Stimulated activated CD4-positive, alpha-beta T cell treated with anti-CD3 and anti-CD28 coated beads, Interleukin-1b, Interleukin-23, amount 100 ng/mL, for 48 hours (primary cell): Measurements from ENCODE around the gene ARL3.

ENCODE experiments used
- DNase-seq: peaks from one replicate; pipeline ENCODE4 v3.0.0-alpha.2; 2020

The ARL3 gene

DNA sequence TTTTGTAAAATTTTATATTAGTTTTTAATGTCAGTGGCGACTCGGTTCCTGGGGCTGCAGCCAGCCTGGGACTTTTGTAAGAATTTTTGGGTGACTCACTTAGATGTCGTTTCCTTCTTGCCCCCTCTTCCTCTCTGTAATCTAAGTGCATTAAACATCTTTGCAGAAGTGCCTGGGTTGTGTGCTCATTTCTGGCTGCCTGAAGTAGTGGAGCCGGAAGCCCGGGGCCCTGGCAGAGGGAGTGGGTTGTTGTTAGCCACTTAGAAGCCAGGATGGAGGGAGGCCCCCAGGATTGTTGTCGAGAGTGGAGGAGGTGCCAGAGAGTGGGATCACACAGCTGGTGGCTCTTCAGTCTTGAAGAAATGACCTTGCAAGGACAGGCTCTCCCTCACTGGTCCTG lies 80.9 kb downstream of the ARL3 start:
- peak; percentile 56 for DNase-seq

DNA sequence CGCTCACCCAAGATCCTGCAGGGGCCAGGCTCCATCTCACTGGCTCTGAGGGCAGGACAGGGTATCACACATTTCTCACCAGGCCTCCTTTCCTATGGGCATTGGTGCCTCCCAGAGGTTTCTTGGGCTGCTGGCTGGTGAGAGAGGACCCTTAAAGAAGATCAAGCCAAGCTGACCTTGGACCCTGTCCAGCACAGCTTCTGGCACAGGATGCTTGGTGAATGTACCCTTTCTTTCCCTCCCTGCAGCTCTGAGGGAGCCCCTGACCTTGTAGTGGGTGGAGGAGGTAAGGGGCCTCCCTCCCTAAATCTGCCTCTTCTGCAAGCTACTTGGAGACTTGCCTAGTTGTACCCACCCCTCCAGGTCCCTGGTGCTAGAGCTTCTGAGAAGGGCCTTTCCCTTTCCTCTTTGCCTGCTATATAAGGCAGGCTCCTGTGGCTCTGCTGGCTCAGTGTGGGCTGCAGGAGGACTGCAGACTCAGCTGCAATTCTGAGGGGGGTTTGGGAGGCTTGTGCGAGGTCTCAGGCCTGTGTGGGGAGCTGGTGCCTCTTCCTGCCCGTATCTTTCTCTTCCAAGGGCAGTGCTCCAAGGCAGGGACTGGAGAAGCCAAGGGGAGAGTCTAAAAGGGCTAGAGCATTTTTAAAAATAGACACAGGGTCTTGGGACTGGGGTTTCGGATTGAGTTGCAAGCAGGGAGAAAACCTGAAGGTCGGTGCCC lies 81.6 kb downstream of the ARL3 start:
- no peak for DNase-seq

DNA sequence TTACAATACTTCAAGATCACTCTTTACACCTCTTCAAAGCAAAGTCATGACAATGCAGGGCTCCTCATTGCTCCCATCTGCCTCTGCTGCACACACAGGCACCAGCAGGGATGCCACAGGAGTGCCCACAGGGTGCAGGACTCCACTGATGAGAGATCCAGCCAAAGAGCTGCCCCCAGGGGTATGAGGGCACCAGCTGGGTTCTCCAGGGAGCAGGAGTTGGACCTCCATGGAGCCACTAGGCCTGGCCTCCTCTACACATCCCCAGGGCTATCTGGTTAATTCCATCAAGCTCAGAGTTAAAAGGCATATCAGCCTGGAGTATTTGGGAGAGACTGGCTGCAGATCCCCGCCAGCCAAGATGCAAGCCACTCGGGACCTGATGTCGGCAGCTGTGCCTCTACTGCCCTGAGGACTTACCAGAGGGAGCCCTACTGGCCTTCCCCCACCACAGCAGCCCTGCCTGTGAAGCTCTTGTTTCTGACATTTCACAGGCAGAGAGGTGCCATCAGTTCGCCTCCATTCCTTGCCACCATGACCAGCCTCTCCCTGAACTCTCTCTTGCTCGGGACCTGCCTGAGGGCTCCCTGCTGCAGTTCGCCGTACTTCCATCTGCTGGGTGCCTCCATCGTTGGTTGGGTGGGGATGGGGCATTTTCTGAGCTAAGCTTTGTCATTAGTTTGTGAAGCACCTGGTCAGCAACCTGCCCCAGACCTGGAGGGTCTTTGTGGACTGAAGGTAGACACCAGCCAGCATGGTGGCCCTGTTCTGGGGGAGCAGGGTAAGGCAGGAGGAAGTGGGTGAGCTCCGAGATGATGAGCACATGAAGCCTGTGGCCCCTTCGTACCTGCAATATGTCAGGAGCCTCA lies 82.4 kb downstream of the ARL3 start:
- DNase-seq = no peak

DNA sequence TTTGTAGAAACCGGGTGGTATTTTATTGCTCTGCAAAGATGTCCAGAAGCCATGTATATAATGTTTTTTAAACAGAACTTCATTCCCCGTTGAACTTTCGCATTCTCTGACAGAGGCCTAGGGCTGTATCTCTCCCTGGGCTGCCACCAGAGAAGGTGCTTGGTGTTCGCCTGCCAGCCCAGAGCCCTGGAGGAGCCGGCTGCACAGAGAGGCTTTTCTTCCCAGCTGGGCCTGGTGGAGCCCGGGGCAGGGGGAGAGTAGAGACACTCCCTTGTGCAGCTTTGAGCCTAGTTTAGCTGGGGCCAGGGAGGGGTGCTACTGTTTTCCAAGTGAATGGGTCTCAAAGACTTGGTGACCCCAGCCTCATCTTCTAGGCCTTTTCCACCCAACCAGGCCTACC lies 83.5 kb downstream of the ARL3 start:
- DNase-seq = no peak

DNA sequence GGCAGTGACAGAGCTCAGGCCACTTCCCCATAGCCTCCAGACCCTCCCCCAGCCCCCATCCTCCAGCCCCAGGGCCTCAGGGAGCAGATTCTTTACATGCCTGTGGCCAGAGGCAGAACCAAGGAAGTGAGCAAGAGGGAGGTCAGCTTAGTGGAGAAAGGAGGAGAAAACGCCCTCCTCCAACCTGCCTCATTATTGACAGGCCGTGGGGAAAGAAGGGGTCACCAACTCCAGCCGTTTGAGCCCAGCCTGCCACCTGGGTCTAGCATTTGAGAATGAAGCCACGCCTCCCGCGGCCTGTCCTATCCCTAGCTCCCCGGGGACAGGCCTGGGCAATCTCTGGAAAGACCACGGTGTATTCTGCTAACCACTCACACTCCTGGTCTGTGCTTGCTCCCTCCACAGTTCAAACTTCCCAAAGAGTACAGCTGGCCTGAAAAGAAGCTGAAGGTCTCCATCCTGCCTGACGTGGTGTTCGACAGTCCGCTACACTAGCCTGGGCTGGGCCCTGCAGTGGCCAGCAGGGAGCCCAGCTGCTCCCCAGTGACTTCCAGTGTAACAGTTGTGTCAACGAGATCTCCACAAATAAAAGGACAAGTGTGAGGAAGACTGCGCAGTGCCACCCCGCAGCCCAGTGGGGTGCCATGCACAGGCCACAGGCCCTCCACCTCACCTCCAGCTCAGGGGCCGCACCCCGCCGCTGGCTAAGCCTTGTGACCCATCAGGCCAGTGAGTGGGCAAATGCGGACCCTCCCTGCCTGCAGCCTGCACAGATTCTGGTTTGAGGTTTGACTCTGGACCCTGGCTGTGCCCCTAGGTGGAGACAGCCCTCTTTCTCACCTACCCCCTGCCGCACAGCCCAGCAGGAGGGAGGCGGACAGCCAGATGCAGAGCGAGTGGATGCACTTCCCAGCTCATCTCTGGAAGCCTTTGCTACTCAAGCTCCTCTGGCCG lies 84.3 kb downstream of the ARL3 start:
- no peak for DNase-seq

DNA sequence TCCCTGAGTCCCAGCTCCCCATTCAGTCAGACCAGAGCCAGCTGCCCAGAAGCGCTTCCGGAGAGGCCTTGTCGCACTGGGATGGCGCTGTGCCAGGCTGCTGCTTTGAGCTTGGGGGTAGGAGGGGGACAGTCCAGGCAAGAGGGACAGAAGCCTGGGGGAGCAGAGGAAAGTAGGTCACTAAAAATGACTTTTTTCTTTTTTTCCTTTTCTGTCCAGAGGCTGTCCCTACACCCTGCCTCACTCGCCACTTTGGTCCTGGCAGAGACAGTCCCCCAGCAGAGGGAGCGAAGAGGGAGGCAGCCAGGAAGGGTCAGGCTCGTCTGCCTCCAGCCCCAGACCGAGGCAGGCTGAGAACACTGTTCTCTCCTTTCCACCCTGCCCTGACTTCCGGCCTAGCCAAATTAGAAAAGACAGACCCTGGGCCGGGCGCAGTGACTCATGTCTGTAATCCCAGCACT lies 85.7 kb downstream of the ARL3 start:
- DNase-seq = no peak

DNA sequence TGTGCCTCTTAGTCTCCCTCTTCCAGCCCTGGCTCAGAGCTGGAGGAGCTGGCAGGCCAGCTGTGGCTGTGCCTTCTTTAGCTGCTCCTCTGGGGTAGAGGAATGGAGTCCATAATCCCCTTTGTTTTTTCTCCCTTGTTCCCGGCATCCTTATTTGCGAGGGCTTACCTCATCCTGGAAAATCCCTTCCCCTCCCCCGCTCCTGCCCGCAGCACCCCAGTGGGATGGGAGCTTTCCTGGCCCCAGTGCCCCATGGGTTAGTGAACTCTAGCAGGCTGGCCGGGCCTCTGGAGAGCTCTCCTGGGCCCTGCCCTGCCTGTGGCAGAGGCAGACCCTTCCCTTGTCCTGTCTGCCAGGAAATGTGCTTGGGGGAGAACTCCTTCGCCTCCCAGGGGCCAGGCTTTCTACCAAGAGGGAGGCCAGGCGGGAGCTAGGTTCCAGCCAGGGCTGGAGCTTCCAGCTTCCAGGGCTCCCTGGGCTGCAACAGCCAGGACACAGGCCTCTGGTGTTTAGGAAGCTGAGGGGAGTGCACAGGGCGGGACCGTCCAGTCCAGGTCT lies 86.4 kb downstream of the ARL3 start:
- DNase-seq = no peak

DNA sequence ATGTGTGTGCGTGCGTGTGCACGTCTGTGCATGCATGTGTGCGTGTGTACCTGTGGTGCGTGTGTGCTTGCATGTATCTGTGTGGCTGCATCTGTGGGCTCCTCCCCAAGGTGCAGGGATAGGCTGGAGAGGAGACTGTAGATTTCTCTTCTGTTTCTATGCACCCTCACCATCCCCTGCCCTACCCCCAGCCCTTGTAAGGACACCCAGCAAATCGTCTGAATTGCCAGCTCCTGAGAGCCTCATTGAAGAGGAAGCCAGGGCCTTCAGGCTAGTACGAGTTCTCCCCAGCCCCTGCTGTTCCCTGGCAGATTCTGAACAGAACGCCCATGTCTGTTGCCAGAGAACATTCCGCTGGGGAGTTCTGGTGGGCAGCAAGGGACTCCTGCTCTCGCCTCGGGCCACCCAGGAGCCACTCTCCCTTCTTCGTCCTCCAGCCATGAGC lies 86.9 kb downstream of the ARL3 start:
- DNase-seq = no peak

DNA sequence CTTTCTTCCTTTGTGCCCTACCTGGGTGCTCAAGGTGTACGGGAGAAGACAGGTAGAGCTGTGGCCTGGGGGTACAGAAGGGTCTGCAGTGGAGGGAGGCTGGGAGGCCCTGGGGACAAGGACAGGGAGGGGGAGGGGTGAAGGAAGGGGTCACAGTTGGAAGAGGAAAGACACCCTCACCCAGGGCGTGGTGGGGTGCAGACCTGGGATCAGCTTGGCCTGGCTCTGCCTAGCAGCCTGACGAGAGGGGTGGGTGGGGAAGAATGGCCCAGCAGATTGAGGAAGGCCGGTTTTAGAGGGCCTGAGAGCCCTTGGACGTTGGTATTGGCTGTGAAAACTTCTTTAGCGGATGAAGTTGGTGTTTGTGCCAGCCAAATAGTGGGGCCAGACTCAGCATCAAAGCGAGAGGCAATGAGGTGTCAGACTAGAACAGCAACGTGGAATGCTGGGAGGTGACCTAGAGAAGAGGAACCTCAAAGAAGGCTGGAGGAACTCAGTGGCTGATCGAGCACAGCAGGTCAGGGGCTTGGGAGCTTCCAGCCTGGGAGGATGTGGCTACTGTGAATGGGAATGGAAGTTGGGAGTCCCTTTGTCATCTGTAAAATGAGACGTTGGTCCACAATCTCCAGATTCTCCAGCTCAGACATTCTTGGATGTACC lies 88.0 kb downstream of the ARL3 start:
- no peak for DNase-seq

DNA sequence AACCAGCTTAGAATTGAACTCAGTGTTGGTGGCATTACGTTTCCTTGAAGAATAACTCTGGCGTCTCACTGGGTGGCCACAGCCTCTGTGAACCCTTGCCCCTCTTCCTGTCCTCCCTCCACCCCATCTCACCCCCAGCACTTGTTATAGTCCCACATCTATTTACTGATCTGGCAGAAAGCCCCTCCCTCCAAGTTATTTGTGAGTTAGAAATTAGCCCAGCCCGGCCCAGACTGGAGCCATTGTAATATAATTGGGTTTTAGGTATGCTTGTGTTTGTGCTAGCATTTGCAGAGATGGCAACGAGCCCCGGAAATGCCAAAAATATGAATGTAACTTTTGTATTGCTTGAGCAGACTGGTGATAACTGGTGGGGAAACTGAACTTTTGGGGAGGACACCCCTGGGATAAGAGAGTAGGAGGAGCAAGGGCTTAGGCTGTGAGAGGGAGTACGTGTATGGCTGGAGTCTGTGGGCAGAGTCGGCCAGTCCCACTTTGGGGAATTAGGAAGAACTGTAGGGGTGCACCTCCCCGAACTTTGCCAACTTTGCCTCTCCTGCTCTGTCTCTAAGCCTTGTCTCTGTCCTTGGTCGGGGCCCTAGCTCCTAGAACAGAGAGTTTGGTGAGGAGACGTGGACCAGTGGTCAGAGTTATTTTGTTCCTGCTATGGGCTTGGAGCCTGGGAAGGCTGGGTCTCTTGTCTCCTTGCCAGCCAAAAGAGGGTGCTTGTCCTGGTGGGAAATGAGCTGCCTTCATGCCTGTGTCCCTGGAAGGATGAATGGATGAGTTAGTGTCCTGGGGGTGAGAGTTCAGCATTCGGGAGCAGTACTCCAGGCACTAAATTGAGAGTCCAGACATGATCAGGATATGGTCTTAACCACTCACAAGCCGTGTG lies 89.2 kb downstream of the ARL3 start:
- no peak for DNase-seq

DNA sequence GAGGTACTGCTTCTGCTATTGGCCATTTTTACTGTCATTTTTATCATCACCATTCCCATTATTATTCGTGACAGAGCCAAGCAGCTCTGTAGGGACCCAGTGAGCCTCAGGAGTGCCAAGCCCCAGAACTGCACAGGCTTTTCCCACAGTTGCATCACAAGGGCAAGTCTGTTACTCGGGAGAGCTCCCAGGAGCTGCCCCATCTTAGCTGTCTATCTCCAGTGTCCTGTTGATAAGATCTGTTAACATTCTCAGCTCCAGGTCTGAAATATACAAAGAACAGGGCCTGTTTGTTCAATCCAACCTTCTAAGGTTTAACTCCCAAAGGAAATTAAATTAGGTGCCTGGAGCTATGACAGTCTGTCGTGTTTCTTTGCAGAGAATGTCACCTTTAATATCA lies 90.1 kb downstream of the ARL3 start:
- DNase-seq = no peak
